ENCODE measurements around the gene SULT1C4.
A peak's percentile ranks its signal among the peaks of the same experiment; 100 is the strongest.
"Not testable (repeated sequence)": the region's sequence is repeated elsewhere in the genome, so short reads cannot be mapped to it uniquely, and the experiment has no call there.

Gene SULT1C4

GRCh38 chr2:108414256-108414876 lies 36.6 kb downstream of the SULT1C4 start:
- no peak for DNase-seq

GRCh38 chr2:108414945-108415344 lies 37.2 kb downstream of the SULT1C4 start:
- no peak for DNase-seq

GRCh38 chr2:108417254-108417653 lies 39.5 kb downstream of the SULT1C4 start:
- peak; percentile 9 for DNase-seq

GRCh38 chr2:108418416-108418815 lies 40.7 kb downstream of the SULT1C4 start:
- DNase-seq = no peak

- no peak for DNase-seq
Observed at GRCh38 chr2:108423067-108423466, 45.3 kb downstream of the SULT1C4 start.

GRCh38 chr2:108423502-108424251 lies 45.9 kb downstream of the SULT1C4 start:
- no peak for DNase-seq

GRCh38 chr2:108428286-108429009 lies 50.7 kb downstream of the SULT1C4 start:
- no peak for DNase-seq

GRCh38 chr2:108435578-108435977 lies 57.8 kb downstream of the SULT1C4 start:
- not testable (repeated sequence) for DNase-seq

- no peak for DNase-seq
Observed at GRCh38 chr2:108436976-108437375, 59.2 kb downstream of the SULT1C4 start.

Measured in CD4-positive, alpha-beta T cell treated with Interleukin-6 for 4 hours (primary cell).